ENCODE results near the gene ZNF81.

GRCh38 chrX:47941423-47941822 lies 104.7 kb downstream of the ZNF81 start:
- TF ChIP-seq POLR2A (IDR thresholded peaks at IDR 0.05) (no peak), CTCF (IDR thresholded peaks at IDR 0.05 in 8 of 11, conservative IDR thresholded peaks at IDR 0.05 in 3 of 11) (no peak)

Measured in spleen (tissue), 7 donors.